Measurements from ENCODE around the gene PALLD.
A peak's percentile ranks its signal among the peaks of the same experiment; 100 is the strongest.

Gene PALLD

DNA sequence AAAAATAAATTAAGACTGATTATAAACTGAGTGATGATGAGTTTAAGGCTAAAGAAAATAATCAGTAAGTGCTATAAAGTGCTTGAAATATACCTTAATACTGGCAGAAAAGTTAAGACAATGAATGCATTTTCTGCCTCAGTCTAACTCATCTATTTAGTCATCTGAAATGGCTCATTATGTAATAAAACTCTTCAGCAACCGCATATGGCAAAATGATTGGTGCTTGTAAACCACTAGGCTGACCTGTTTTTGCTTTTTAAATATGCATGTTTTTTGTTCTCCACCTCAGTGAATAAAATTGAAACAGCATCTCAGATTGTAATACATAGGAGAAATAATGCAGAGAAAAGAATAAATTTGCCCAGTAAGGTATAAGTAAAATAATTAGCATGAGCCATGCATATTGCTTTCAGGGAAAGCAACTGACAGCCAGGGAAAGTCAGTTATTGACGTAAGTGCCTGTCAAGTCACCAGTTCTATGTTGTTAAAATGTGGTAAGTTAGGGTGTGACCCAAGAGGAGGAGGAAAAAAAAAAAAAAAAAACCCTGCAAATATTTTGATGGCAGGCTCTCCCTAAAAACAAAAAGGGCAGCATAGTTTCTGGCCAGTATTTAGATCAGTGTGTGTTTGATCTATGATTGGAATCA, 167.5 kb downstream of the PALLD start (continued):
- TF ChIP-seq, protein P1, sequence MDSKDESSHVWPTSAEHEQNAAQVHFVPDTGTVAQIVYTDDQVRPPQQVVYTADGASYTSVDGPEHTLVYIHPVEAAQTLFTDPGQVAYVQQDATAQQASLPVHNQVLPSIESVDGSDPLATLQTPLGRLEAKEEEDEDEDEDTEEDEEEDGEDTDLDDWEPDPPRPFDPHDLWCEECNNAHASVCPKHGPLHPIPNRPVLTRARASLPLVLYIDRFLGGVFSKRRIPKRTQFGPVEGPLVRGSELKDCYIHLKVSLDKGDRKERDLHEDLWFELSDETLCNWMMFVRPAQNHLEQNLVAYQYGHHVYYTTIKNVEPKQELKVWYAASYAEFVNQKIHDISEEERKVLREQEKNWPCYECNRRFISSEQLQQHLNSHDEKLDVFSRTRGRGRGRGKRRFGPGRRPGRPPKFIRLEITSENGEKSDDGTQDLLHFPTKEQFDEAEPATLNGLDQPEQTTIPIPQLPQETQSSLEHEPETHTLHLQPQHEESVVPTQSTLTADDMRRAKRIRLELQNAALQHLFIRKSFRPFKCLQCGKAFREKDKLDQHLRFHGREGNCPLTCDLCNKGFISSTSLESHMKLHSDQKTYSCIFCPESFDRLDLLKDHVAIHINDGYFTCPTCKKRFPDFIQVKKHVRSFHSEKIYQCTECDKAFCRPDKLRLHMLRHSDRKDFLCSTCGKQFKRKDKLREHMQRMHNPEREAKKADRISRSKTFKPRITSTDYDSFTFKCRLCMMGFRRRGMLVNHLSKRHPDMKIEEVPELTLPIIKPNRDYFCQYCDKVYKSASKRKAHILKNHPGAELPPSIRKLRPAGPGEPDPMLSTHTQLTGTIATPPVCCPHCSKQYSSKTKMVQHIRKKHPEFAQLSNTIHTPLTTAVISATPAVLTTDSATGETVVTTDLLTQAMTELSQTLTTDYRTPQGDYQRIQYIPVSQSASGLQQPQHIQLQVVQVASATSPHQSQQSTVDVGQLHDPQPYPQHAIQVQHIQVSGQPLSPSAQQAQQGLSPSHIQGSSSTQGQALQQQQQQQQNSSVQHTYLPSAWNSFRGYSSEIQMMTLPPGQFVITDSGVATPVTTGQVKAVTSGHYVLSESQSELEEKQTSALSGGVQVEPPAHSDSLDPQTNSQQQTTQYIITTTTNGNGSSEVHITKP (tag by site-specific recombination; IDR thresholded peaks at IDR 0.05), result no peak
- TF ChIP-seq, protein P2, sequence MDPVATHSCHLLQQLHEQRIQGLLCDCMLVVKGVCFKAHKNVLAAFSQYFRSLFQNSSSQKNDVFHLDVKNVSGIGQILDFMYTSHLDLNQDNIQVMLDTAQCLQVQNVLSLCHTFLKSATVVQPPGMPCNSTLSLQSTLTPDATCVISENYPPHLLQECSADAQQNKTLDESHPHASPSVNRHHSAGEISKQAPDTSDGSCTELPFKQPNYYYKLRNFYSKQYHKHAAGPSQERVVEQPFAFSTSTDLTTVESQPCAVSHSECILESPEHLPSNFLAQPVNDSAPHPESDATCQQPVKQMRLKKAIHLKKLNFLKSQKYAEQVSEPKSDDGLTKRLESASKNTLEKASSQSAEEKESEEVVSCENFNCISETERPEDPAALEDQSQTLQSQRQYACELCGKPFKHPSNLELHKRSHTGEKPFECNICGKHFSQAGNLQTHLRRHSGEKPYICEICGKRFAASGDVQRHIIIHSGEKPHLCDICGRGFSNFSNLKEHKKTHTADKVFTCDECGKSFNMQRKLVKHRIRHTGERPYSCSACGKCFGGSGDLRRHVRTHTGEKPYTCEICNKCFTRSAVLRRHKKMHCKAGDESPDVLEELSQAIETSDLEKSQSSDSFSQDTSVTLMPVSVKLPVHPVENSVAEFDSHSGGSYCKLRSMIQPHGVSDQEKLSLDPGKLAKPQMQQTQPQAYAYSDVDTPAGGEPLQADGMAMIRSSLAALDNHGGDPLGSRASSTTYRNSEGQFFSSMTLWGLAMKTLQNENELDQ (tag by site-specific recombination; IDR thresholded peaks at IDR 0.05; ENCODE audit: low read depth), result no peak
- TF ChIP-seq ZNF221 (tag by site-specific recombination; IDR thresholded peaks at IDR 0.05; ENCODE audit: borderline replicate concordance) (no peak), ZFHX2 (tag by site-specific recombination; conservative IDR thresholded peaks at IDR 0.05) (no peak), ZNF174 (tag by site-specific recombination; IDR thresholded peaks at IDR 0.05) (no peak)
- TF ChIP-seq, protein P3, sequence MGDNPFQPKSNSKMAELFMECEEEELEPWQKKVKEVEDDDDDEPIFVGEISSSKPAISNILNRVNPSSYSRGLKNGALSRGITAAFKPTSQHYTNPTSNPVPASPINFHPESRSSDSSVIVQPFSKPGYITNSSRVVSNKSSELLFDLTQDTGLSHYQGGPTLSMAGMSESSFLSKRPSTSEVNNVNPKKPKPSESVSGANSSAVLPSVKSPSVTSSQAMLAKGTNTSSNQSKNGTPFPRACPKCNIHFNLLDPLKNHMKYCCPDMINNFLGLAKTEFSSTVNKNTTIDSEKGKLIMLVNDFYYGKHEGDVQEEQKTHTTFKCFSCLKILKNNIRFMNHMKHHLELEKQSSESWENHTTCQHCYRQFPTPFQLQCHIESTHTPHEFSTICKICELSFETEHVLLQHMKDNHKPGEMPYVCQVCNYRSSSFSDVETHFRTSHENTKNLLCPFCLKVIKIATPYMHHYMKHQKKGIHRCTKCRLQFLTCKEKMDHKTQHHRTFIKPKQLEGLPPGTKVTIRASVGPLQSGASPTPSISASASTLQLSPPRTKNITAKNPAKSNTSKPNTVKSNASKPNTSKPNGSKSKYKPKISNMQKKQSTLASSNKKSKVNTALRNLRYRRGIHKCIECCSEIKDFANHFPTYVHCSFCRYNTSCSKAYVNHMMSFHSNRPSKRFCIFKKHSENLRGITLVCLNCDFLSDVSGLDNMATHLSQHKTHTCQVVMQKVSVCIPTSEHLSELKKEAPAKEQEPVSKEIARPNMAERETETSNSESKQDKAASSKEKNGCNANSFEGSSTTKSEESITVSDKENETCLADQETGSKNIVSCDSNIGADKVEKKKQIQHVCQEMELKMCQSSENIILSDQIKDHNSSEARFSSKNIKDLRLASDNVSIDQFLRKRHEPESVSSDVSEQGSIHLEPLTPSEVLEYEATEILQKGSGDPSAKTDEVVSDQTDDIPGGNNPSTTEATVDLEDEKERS (tag by site-specific recombination; IDR thresholded peaks at IDR 0.05), result no peak

DNA sequence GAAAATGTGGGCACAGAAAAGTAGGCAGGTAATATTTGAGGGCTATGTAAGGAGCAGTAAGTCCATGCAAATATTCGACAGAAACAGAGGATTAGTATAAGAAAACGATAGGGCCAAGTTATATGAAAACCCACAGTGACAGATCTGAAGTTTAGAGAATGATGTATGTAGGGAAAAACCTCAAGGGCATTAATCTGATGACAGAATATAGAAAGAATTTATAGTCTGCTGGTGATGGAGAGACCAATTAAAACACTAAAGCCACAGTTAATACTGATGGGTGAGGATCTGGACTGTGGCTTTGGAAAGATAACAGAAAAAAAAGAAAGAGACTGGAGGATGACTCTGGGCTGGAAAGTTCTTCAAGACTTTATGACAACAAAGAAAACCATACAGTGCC, 169.7 kb downstream of the PALLD start:
- Histone ChIP-seq H3K4me1 (ENCODE audit: control insufficient read depth, insufficient read depth, low read length) (peaks cover 26% of the 10 kb centered on the region), H3K9me3 (ENCODE audit: control insufficient read depth, insufficient read depth, low read depth, low read length) (no peaks in the 10 kb centered on the region), H3K36me3 (ENCODE audit: control insufficient read depth in 2 of 2, insufficient read depth in 1 of 2, low read length in 2 of 2) (no peaks in the 10 kb centered on the region), H3K27ac (ENCODE audit: extremely low read depth, low read depth, low read length) (no peak overlapping the region), H3K4me3 (ENCODE audit: low read depth, low read length) (no peak overlapping the region)
- ChIA-PET POLR2A (interaction anchor here (0.8 kb wide), 1 partner anchor 33 kb away, joined by 3 read pairs; no protein-coding TSS in a partner anchor), CTCF (interaction anchor here (0.6 to 1.3 kb wide), 6 partner anchors 8 to 310 kb away, joined by 4 to 6 read pairs (median 4); no protein-coding TSS in a partner anchor)
- TF ChIP-seq BCL11B (tag by site-specific recombination; IDR thresholded peaks at IDR 0.05; ENCODE audit: low read depth) (no peak), YY1 (tag by site-specific recombination; IDR thresholded peaks at IDR 0.05) (no peak), ZFP69B (tag by site-specific recombination; IDR thresholded peaks at IDR 0.05) (no peak), ZNF521 (tag by site-specific recombination; IDR thresholded peaks at IDR 0.05) (no peak), ZNF211 (tag by site-specific recombination; IDR thresholded peaks at IDR 0.05; ENCODE audit: low read depth) (no peak), ZBTB20 (tag by site-specific recombination; IDR thresholded peaks at IDR 0.05) (no peak), ZEB2 (tag by site-specific recombination; IDR thresholded peaks at IDR 0.05) (peak; percentile 86), ZNF843 (tag by site-specific recombination; IDR thresholded peaks at IDR 0.05) (peak; percentile 67; the same call in 1 of the 2 replicates), ZNF701 (tag by site-specific recombination; IDR thresholded peaks at IDR 0.05) (no peak), ZNF302 (tag by site-specific recombination; IDR thresholded peaks at IDR 0.05; ENCODE audit: low read depth) (no peak), OSR2 (tag by site-specific recombination; IDR thresholded peaks at IDR 0.05) (peak; percentile 43; the same call in 1 of the 2 replicates), ZBTB48 (tag by site-specific recombination; IDR thresholded peaks at IDR 0.05) (no peak), ZNF221 (tag by site-specific recombination; IDR thresholded peaks at IDR 0.05; ENCODE audit: borderline replicate concordance) (no peak)
- TF ChIP-seq, protein P4, sequence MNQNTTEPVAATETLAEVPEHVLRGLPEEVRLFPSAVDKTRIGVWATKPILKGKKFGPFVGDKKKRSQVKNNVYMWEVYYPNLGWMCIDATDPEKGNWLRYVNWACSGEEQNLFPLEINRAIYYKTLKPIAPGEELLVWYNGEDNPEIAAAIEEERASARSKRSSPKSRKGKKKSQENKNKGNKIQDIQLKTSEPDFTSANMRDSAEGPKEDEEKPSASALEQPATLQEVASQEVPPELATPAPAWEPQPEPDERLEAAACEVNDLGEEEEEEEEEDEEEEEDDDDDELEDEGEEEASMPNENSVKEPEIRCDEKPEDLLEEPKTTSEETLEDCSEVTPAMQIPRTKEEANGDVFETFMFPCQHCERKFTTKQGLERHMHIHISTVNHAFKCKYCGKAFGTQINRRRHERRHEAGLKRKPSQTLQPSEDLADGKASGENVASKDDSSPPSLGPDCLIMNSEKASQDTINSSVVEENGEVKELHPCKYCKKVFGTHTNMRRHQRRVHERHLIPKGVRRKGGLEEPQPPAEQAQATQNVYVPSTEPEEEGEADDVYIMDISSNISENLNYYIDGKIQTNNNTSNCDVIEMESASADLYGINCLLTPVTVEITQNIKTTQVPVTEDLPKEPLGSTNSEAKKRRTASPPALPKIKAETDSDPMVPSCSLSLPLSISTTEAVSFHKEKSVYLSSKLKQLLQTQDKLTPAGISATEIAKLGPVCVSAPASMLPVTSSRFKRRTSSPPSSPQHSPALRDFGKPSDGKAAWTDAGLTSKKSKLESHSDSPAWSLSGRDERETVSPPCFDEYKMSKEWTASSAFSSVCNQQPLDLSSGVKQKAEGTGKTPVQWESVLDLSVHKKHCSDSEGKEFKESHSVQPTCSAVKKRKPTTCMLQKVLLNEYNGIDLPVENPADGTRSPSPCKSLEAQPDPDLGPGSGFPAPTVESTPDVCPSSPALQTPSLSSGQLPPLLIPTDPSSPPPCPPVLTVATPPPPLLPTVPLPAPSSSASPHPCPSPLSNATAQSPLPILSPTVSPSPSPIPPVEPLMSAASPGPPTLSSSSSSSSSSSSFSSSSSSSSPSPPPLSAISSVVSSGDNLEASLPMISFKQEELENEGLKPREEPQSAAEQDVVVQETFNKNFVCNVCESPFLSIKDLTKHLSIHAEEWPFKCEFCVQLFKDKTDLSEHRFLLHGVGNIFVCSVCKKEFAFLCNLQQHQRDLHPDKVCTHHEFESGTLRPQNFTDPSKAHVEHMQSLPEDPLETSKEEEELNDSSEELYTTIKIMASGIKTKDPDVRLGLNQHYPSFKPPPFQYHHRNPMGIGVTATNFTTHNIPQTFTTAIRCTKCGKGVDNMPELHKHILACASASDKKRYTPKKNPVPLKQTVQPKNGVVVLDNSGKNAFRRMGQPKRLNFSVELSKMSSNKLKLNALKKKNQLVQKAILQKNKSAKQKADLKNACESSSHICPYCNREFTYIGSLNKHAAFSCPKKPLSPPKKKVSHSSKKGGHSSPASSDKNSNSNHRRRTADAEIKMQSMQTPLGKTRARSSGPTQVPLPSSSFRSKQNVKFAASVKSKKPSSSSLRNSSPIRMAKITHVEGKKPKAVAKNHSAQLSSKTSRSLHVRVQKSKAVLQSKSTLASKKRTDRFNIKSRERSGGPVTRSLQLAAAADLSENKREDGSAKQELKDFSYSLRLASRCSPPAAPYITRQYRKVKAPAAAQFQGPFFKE (tag by site-specific recombination; IDR thresholded peaks at IDR 0.05; ENCODE audit: borderline replicate concordance), result no peak

Data from HEK293 (cell line).